Measurements from ENCODE around the gene ABLIM1.

DNA sequence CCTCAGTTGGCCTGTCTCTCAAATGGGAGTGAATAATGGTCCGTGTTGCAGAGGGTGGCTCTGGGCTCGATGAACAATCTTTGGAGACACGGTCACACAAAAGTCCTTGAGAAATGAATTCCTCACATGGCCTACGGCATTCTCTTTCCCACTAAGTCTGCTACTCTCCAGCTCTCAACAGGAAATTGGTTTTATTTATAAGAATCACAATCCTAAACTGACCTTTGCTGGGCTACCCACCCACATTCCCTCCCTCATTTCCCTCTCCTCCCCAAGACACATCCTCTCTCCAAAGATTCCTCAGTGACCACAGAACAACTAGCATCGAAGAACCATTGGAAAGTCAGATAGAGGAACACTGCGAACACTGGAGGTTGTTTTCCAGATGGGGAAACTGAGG is 258.5 kb downstream of the ABLIM1 start:
- TF ChIP-seq CTCF (IDR thresholded peaks at IDR 0.05), result no peak
- no peak for TF ChIP-seq POLR2A (IDR thresholded peaks at IDR 0.05)
